ENCODE results near the gene ABLIM1. TPM values are rescaled to one million over a fixed set of nuclear protein-coding genes. Genes with fewer than 3 reads are reported as not detected.

ABLIM1 gene
- total RNA-seq, 2 donors from 2014 or later, result 359 to 404 TPM

GRCh38 chr10:114518401-114519305, 139.4 kb downstream of the ABLIM1 start:
- TF ChIP-seq CTCF (IDR thresholded peaks at IDR 0.05), result no peak
- peak; percentile 11 for DNase-seq (ENCODE audit: low spot score)
- H3K27ac ChIP-seq, result peak overlapping the region; percentile 59 to 71
- H3K9me3 ChIP-seq, result no peaks in the 10 kb centered on the region
- peaks cover 0 to 90% of the 10 kb centered on the region in 2 donors for H3K4me1 ChIP-seq
- H3K27me3 ChIP-seq, result no peaks in the 10 kb centered on the region
- peaks cover 4% of the 10 kb centered on the region for H3K36me3 ChIP-seq
- no peak overlapping the region for H3K4me3 ChIP-seq

- no peak for TF ChIP-seq CTCF (IDR thresholded peaks at IDR 0.05)
- H3K27ac ChIP-seq, result peak overlapping the region; percentile 71
- H3K4me3 ChIP-seq, result no peak overlapping the region
- no peaks in the 10 kb centered on the region for H3K27me3 ChIP-seq
- peaks cover 0 to 83% of the 10 kb centered on the region in 2 donors for H3K4me1 ChIP-seq
- H3K36me3 ChIP-seq, result peaks cover 4% of the 10 kb centered on the region
- peak; percentile 51 for DNase-seq (ENCODE audit: low spot score)
- H3K9me3 ChIP-seq, result no peaks in the 10 kb centered on the region
Observed at GRCh38 chr10:114517368-114518250, 140.5 kb downstream of the ABLIM1 start.

GRCh38 chr10:114516356-114516755, 141.7 kb downstream of the ABLIM1 start:
- no peak for DNase-seq (ENCODE audit: low spot score)
- Histone ChIP-seq H3K4me1 (peaks cover 0 to 73% of the 10 kb centered on the region in 2 donors), H3K27me3 (no peaks in the 10 kb centered on the region), H3K27ac (peak overlapping the region; percentile 71), H3K4me3 (no peak overlapping the region), H3K36me3 (peaks cover 16% of the 10 kb centered on the region), H3K9me3 (no peaks in the 10 kb centered on the region)
- no peak for TF ChIP-seq CTCF (IDR thresholded peaks at IDR 0.05)

- no peak for TF ChIP-seq CTCF (IDR thresholded peaks at IDR 0.05)
- H3K4me1 ChIP-seq, result peaks cover 0 to 68% of the 10 kb centered on the region in 2 donors
- no peaks in the 10 kb centered on the region for H3K9me3 ChIP-seq
- peak overlapping the region; percentile 71 for H3K27ac ChIP-seq
- no peak overlapping the region for H3K4me3 ChIP-seq
- H3K27me3 ChIP-seq, result no peaks in the 10 kb centered on the region
- peaks cover 12% of the 10 kb centered on the region for H3K36me3 ChIP-seq
- DNase-seq (ENCODE audit: low spot score), result peak; percentile 18
Observed at GRCh38 chr10:114515298-114515914, 142.7 kb downstream of the ABLIM1 start.

- TF ChIP-seq CTCF (IDR thresholded peaks at IDR 0.05), result no peak
- no peak for DNase-seq (ENCODE audit: low spot score)
- Histone ChIP-seq H3K27ac (peak overlapping the region; percentile 13 to 71), H3K27me3 (no peaks in the 10 kb centered on the region), H3K4me3 (no peak overlapping the region), H3K4me1 (peaks cover 0 to 60% of the 10 kb centered on the region in 2 donors), H3K9me3 (no peaks in the 10 kb centered on the region), H3K36me3 (peaks cover 12% of the 10 kb centered on the region)
Observed at GRCh38 chr10:114513381-114513792, 144.7 kb downstream of the ABLIM1 start.
